Right lobe of liver (tissue), 4 donors: ENCODE data around the gene C2orf92.

ENCODE experiments used
- POLR2A ChIP-seq: fragments of 450-650 bp; IDR thresholded peaks from one replicate; pipeline ENCODE4 v1.6.1; 2017; ENCODE audit warnings: antibody characterized with exemption, mild to moderate bottlenecking
- TF ChIP-seq, protein P1 (sequence below), 4 donors: fragments of 200-600 bp in 3 of 4; fragments of 450-650 bp in 1 of 4; IDR thresholded peaks; one replicate each; pipeline versions ENCODE4 v1.5.1 to v1.8.0; 2016 to 2022; ENCODE audit warnings: antibody characterized with exemption in 4 of 4, mild to moderate bottlenecking in 2 of 4
- donor health status: DM: no; HTN: no; CAD: no.
- donor health status: DM: no; HTN: no; CAD: no.
- donor health status: DM: no; HTN: yes; CAD: no.

DNA sequence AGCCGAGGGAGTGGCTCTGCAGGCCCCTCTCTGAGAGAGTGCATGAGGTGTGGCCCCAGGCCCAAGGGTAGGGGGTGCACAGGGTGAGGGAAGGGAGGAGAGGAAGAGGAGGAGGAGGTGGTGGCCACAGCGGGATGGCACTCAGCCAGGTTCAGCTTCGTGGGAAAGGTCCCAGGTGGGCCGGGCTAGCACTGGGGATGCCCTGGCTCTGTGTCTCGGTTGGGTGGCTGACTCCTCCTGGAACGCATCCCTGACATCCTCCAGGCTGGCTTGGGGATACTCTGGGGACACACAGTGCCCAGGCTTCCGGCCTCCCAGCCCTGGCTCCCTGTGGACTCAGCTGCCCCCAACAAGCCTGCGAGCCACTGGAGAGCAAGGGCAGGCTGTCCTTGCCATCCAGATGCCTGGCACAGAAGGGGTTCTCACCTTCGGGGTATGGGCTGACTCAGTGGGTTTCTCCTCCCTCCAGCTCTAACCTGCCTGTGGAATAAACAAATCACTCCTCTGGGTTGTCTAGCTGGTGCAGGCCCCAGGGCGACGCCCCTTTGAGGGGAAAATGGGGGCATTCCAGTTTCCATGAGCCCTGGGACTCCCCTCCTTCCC lies 43.3 kb downstream of the C2orf92 start:
- TF ChIP-seq, protein P1, sequence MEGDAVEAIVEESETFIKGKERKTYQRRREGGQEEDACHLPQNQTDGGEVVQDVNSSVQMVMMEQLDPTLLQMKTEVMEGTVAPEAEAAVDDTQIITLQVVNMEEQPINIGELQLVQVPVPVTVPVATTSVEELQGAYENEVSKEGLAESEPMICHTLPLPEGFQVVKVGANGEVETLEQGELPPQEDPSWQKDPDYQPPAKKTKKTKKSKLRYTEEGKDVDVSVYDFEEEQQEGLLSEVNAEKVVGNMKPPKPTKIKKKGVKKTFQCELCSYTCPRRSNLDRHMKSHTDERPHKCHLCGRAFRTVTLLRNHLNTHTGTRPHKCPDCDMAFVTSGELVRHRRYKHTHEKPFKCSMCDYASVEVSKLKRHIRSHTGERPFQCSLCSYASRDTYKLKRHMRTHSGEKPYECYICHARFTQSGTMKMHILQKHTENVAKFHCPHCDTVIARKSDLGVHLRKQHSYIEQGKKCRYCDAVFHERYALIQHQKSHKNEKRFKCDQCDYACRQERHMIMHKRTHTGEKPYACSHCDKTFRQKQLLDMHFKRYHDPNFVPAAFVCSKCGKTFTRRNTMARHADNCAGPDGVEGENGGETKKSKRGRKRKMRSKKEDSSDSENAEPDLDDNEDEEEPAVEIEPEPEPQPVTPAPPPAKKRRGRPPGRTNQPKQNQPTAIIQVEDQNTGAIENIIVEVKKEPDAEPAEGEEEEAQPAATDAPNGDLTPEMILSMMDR (IDR thresholded peaks at IDR 0.05): no peak
- no peak for TF ChIP-seq POLR2A
